ENCODE results near the gene RPTOR.

- TF ChIP-seq CTCF (conservative IDR thresholded peaks at IDR 0.05 in 1 of 2, IDR thresholded peaks at IDR 0.05 in 1 of 2; ENCODE audit: low read depth in 1 of 2, low read length in 2 of 2) (no peak), EZH2 (IDR thresholded peaks at IDR 0.05; ENCODE audit: low read length, missing control alignments) (no peak)
Observed at GRCh38 chr17:80786470-80786869, 241.8 kb downstream of the RPTOR start.
